Thyroid gland (tissue), 4 donors: Measurements from ENCODE around the gene SNX8. TPM values are rescaled to one million over a fixed set of nuclear protein-coding genes. Genes with fewer than 3 reads are reported as not detected.

Experiments used
- DNase-seq, 2 donors: peaks; one replicate each; pipeline ENCODE4 v3.0.0-alpha.2; 2019
- H3K27ac ChIP-seq, 3 donors: fragments of 200-600 bp; sonication (generic); 1 replicate in 2 of 3; 2 replicates in 1 of 3; pipeline ENCODE4 v1.5.1; 2016 to 2019; ENCODE audit warnings: mild to moderate bottlenecking in 1 of 3, moderate library complexity in 1 of 3
- H3K27me3 ChIP-seq: fragments of 200-600 bp; sonication (generic); one replicate; pipeline ENCODE4 v1.5.1; 2019
- H3K36me3 ChIP-seq, 2 donors: fragments of 200-600 bp; sonication (generic); one replicate each; pipeline ENCODE4 v1.5.1; 2016 to 2019
- H3K4me1 ChIP-seq, 2 donors: fragments of 200-600 bp; sonication (generic); one replicate each; pipeline ENCODE4 v1.5.1; 2017 to 2019
- H3K4me3 ChIP-seq, 3 donors: fragments of 200-600 bp; sonication (generic); replicated peaks in 1 of 3; 1 replicate in 2 of 3; 2 replicates in 1 of 3; pipeline ENCODE4 v1.5.1; 2016; ENCODE audit warnings: mild to moderate bottlenecking in 1 of 3
- H3K9me3 ChIP-seq: fragments of 200-600 bp; sonication (generic); one replicate; pipeline ENCODE4 v1.5.1; 2017
- CTCF ChIP-seq, 6 experiments: fragments of 200-600 bp in 3 of 6; fragments of 450-650 bp in 3 of 6; sonication (generic) in 3 of 6; IDR thresholded peaks; one replicate each; pipeline ENCODE4 v1.5.1; 2016 to 2019; ENCODE audit warnings: antibody characterized with exemption in 6 of 6, mild to moderate bottlenecking in 2 of 6, inconsistent platforms in 1 of 6, moderate library complexity in 1 of 6
- POLR2A ChIP-seq, 2 donors: fragments of 450-650 bp; IDR thresholded peaks; one replicate each; pipeline ENCODE4 v1.6.1; 2017; ENCODE audit warnings: antibody characterized with exemption in 2 of 2, mild to moderate bottlenecking in 2 of 2, moderate library complexity in 1 of 2
- WGBS, 2 donors: methylation state at CpG; one replicate each; pipeline ENCODE4 v1.1.5; 2017; 5-methylcytosine and 5-hydroxymethylcytosine counted together
- intact Hi-C: fragments of 100-400 bp; cut with DNase I; formaldehyde crosslinking; loops from one replicate; pipeline ENCODE4 v1.15.1; 2023
- total RNA-seq, 4 donors: library from RNA; depleted of rRNA; stranded (reverse); fragments of >200 nt; gene quantifications; one replicate each; pipeline ENCODE4 v1.2.3, GENCODE V29; 2016

SNX8 gene
- total RNA-seq, 4 donors from 2014 or later = 12.0 to 40.5 (median 23.4) TPM

DNA sequence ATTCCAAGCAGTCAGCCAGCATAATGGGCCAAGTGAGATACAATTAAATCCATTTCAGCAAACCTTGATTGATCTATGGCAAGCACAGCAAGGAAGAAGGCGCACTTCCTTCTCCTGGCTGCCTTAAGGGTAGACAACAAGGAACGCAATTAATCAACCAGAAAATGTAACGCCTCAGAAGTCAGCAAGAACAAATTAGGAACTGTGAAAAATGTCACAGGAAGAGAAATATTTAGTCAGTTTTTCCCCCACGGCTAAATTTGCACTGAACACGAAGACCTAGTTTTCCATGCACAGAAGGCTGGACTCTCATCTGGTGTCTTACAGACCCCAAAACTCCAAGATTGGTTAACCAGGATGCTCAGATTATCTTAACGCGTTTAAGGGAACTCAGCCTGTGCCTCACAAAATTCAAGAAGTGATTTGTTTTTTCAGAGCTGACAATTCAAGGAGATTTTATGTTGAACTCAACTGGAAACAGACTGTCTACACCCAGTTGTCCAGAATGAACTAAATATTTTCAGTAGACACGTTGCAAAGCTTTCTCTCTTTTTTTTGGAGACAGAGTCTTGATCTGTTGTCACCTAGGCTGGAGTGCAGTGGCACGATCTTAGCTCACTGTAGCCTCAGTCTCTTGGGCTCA is 14.2 kb downstream of the SNX8 start:
- intact Hi-C loops = no loop called here
- TF ChIP-seq POLR2A (IDR thresholded peaks at IDR 0.05) (no peak), CTCF (IDR thresholded peaks at IDR 0.05) (no peak)
- H3K27ac ChIP-seq = peak overlapping the region; percentile 0 to 40 (median 39)
- peaks cover 6 to 7% of the 10 kb centered on the region in 2 donors for H3K4me1 ChIP-seq
- H3K4me3 ChIP-seq = no peak overlapping the region
- H3K9me3 ChIP-seq = no peaks in the 10 kb centered on the region
- no peaks in the 10 kb centered on the region for H3K27me3 ChIP-seq
- no peak for DNase-seq
- no peaks in the 10 kb centered on the region for H3K36me3 ChIP-seq
- WGBS, 2 donors = 59 to 62% methylated on average over 9 of the region's 9 CpGs

DNA sequence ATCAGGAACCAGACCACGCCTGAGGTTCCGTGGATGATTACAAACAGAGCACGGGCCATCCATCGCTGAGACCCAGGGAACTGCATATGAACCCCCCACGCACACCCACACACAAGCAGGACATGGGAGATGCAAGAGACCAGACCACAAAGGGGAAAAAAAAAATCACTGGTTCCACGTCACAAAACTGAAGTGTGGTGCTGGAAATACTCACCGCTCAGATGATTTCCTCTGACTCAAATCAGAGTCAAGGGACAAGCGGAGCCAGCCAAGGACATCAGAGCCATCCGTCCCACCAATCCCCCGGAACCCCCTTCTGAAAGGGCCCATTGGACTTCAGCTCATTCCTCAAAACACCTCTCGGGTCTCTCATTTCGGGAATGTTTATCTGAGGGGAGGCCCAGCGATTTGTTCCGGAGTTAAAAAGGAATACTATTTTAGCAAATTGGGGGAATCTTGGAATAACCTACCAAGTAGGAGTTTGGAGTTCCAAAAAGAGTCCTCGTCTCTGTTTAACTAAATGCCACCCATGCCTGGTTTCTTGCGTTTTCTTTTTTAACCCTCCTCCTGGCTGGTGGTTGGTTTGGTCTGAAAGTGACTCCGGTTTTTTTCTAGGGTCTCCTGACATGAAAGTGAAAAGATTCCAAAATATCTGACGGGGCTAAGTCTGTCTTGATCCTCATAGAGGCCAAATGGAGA is 15.0 kb downstream of the SNX8 start:
- H3K27ac ChIP-seq = peak overlapping the region; percentile 0 to 40 (median 39)
- 75 to 80% methylated on average over 18 of the region's 18 CpGs for WGBS, 2 donors
- no peak for TF ChIP-seq CTCF (IDR thresholded peaks at IDR 0.05)
- TF ChIP-seq POLR2A (IDR thresholded peaks at IDR 0.05) = no peak
- H3K4me3 ChIP-seq = no peak overlapping the region
- DNase-seq = no peak
- no peaks in the 10 kb centered on the region for H3K27me3 ChIP-seq
- H3K9me3 ChIP-seq = no peaks in the 10 kb centered on the region
- intact Hi-C loops = no loop called here
- H3K36me3 ChIP-seq = no peaks in the 10 kb centered on the region
- H3K4me1 ChIP-seq = peaks cover 6 to 7% of the 10 kb centered on the region in 2 donors

DNA sequence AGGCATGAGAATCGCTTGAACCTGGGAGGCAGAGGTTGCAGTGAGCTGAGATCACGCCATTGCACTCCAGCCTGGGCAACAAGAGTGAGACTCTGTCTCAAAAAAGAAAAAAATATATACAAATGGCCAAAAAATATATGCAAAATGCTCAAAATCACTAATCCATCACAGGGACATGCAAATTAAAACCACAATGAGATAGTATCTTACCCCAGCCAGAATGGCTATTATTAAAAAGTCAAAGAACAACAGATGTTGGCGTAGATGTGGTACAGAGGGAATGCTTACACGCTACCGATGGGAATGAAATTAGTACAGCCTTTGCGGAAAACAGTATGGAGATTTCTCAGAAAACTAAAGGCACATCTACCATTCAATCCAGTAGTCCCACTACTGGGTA is 17.4 kb downstream of the SNX8 start:
- Histone ChIP-seq H3K27me3 (no peaks in the 10 kb centered on the region), H3K27ac (peak overlapping the region in 1 of 3 donors; percentile 68), H3K9me3 (no peaks in the 10 kb centered on the region), H3K4me3 (no peak overlapping the region), H3K4me1 (peaks cover 6 to 7% of the 10 kb centered on the region in 2 donors), H3K36me3 (no peaks in the 10 kb centered on the region)
- WGBS, 2 donors = 93 to 97% methylated on average over 6 of the region's 6 CpGs
- TF ChIP-seq CTCF (IDR thresholded peaks at IDR 0.05) (no peak), POLR2A (IDR thresholded peaks at IDR 0.05) (no peak)
- intact Hi-C loops = no loop called here
- DNase-seq = no peak

- TF ChIP-seq CTCF (IDR thresholded peaks at IDR 0.05) = no peak
- no peak for TF ChIP-seq POLR2A (IDR thresholded peaks at IDR 0.05)
- Histone ChIP-seq H3K27me3 (no peaks in the 10 kb centered on the region), H3K27ac (peak overlapping the region in 2 of 3 donors; percentile 61 to 68), H3K36me3 (no peaks in the 10 kb centered on the region), H3K4me3 (no peak overlapping the region), H3K9me3 (no peaks in the 10 kb centered on the region), H3K4me1 (peaks cover 6 to 7% of the 10 kb centered on the region in 2 donors)
- DNase-seq = no peak
- intact Hi-C loops = no loop called here
- 56 to 65% methylated on average over 6 of the region's 6 CpGs for WGBS, 2 donors
Observed at GRCh38 chr7:2295936-2296620, 18.2 kb downstream of the SNX8 start.

DNA sequence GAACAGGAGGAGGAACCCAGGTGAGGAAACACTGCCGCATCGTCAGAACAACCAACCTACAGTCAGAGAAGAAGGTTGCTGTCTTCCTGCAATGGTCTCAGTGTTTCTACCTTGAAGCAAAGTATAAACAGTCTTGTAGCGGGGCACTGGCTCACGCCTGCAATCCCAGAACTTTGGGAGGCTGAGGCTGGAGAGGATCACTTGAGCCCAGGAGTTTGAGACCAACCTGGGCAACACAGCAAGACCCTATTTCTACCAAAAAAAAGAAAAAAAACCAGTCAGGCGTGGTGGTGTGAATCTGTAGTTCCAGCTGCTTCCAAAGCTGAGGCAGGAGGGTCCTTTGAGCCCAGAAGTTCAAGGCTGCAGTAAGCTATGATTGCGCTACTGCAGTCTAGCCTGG is 23.4 kb downstream of the SNX8 start:
- Histone ChIP-seq H3K27me3 (no peaks in the 10 kb centered on the region), H3K36me3 (no peaks in the 10 kb centered on the region), H3K4me3 (no peak overlapping the region), H3K4me1 (peaks cover under 1 to 3% of the 10 kb centered on the region in 2 donors), H3K27ac (no peak overlapping the region), H3K9me3 (no peaks in the 10 kb centered on the region)
- no peak for TF ChIP-seq POLR2A (IDR thresholded peaks at IDR 0.05)
- no peak for TF ChIP-seq CTCF (IDR thresholded peaks at IDR 0.05)
- intact Hi-C loops = no loop called here
- no peak for DNase-seq
- WGBS, 2 donors = 98 to 99% methylated on average over 6 of the region's 6 CpGs
